ENCODE data around the gene CYB5A. TPM values are rescaled to one million over a fixed set of nuclear protein-coding genes. Genes with fewer than 3 reads are reported as not detected.

The CYB5A gene
- total RNA-seq, 4 donors from 2014 or later: 34.0 to 236 (median 173) TPM

DNA sequence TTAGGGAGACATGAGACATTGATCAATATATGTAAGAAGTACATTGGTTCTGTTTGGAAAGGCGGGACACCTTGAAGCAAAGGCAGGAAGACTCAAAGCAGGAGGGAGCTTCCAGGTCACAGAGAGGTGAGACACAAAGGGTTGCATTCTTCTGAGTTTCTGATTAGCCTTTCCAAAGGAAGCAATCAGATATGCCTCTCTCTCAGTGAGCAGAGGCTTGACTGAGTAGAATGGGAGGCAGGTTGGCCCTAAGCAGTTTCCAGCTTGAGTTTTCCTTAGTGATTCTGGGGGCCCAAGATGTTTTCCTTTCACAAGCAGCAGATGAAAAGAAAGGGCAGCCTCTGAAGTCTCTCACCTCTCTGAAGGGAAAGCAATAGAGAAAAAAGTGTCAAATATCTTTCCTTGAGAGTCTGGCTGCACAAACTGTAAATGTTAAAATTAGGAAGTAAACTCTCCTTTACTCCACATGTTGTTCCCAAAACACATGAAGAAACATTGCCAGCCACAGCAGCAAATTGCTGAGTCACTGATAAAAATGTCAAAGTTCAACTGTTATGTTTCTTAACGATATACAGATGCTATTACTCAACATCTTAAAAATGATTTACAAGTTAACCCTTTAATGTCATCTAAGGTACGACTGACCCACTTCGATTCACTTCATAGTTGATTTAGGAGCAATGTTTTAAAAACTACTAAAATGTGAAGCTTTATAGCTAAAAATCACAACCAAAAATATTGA lies 40.3 kb downstream of the CYB5A start:
- DNase-seq: no peak
- Histone ChIP-seq H3K4me3 (no peak overlapping the region), H3K27ac (peak overlapping the region; percentile 10 to 76 (median 50)), H3K9me3 (no peaks in the 10 kb centered on the region), H3K4me1 (peaks cover 12 to 25% (median 18%) of the 10 kb centered on the region in 4 donors), H3K36me3 (peaks cover 0 to 5% (median 0%) of the 10 kb centered on the region in 4 donors), H3K27me3 (no peaks in the 10 kb centered on the region)
- TF ChIP-seq POLR2AphosphoS5 (IDR thresholded peaks at IDR 0.05): peak; percentile 19 to 63 (median 55)
- no peak for TF ChIP-seq EP300 (IDR thresholded peaks at IDR 0.05; ENCODE audit: low read depth)
- WGBS, 2 donors (ENCODE audit: low coverage in 1 of 2): 33 to 48% methylated on average over 4 of the region's 4 CpGs
- intact Hi-C loops (cut with DNase I; ENCODE audit: low total_unique reads): no loop called here
- in situ Hi-C loops (cut with MboI; ENCODE audit: low pct_ligation_motif_present in 1 of 4, low pct_unique_long_range_greater_than_20kb in 1 of 4, low sequenced_read_pairs in 3 of 4): no loop called here

DNA sequence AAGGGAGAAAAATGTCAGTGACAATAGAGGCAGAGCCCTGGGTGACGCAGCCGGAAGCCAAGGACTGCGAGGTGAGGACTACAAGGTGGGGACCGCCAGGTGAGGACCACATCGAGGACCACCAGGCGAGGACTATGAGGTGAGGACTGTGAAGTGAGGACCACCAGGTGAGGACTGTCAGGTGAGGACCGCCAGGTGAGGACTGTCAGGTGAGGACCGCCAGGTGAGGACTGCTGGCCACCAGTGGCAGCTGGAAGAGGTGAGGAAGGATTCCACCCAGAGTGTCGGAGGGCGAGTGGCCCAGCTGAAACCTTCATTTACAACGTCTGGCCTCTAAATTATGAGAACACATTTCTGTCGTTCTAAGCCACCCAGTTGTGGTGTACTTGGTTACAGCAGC lies 41.6 kb downstream of the CYB5A start:
- intact Hi-C loops (cut with DNase I; ENCODE audit: low total_unique reads): no loop called here

DNA sequence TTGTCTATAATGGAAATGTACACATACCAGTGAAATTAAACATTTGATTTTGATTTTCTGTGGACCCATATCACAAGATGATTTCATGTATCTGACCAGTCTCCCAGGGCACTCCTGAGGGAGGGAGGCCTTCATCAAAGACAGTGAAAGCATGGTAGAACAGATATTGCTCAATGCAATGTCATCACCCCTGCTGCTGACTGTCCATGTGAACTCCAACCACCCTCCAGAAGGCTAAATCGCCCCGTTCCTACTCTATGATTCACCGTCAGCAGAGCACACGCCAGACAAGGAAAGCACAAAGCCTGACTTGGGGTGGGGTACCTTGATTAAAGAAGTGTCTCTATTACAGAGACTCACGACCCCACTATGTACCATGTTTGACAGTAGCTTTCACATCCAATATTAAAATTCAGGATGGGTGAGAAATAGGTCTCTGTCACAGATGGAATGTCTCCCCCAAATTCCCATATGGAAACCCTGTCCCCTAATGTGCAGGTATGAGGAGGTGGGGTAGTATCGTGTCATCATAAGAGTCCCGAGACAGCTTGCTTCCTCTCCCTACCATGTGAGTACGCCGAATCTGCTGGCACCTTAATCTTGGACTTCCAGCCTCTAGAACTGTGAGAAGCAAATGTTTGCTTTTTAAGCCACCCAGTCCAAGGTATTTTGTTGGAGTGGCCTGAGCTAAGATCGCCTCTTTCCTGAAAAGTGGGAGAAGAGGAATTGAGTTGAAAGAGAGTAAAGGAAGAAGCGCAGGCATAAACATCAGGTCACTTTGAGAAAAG lies 42.4 kb downstream of the CYB5A start:
- peaks cover 0 to 5% (median 0%) of the 10 kb centered on the region in 4 donors for H3K36me3 ChIP-seq
- intact Hi-C loops (cut with DNase I; ENCODE audit: low total_unique reads) (no loop called here), in situ Hi-C loops (cut with MboI; ENCODE audit: low pct_ligation_motif_present in 1 of 4, low pct_unique_long_range_greater_than_20kb in 1 of 4, low sequenced_read_pairs in 3 of 4) (no loop called here)
- no peak overlapping the region for H3K27ac ChIP-seq
- TF ChIP-seq, protein P1, sequence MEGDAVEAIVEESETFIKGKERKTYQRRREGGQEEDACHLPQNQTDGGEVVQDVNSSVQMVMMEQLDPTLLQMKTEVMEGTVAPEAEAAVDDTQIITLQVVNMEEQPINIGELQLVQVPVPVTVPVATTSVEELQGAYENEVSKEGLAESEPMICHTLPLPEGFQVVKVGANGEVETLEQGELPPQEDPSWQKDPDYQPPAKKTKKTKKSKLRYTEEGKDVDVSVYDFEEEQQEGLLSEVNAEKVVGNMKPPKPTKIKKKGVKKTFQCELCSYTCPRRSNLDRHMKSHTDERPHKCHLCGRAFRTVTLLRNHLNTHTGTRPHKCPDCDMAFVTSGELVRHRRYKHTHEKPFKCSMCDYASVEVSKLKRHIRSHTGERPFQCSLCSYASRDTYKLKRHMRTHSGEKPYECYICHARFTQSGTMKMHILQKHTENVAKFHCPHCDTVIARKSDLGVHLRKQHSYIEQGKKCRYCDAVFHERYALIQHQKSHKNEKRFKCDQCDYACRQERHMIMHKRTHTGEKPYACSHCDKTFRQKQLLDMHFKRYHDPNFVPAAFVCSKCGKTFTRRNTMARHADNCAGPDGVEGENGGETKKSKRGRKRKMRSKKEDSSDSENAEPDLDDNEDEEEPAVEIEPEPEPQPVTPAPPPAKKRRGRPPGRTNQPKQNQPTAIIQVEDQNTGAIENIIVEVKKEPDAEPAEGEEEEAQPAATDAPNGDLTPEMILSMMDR (IDR thresholded peaks at IDR 0.05): no peak
- TF ChIP-seq POLR2AphosphoS5 (IDR thresholded peaks at IDR 0.05): no peak
- TF ChIP-seq POLR2A (IDR thresholded peaks at IDR 0.05): no peak
- no peak for TF ChIP-seq EP300 (IDR thresholded peaks at IDR 0.05; ENCODE audit: low read depth)
- 90 to 100% methylated on average over 2 to 11 of the region's 11 CpGs for WGBS, 2 donors (ENCODE audit: low coverage in 1 of 2)
- peaks cover 12 to 18% (median 14%) of the 10 kb centered on the region in 4 donors for H3K4me1 ChIP-seq
- H3K27me3 ChIP-seq: no peaks in the 10 kb centered on the region
- no peak overlapping the region for H3K4me3 ChIP-seq
- no peak for DNase-seq
- H3K9me3 ChIP-seq: no peaks in the 10 kb centered on the region

More for the DNA sequence above, 41.6 kb downstream of the CYB5A start:
- Histone ChIP-seq H3K36me3 (peaks cover 0 to 5% (median 0%) of the 10 kb centered on the region in 4 donors), H3K9me3 (no peaks in the 10 kb centered on the region), H3K4me1 (peaks cover 12 to 18% (median 14%) of the 10 kb centered on the region in 4 donors), H3K27ac (no peak overlapping the region), H3K27me3 (no peaks in the 10 kb centered on the region), H3K4me3 (no peak overlapping the region)
- in situ Hi-C loops (cut with MboI; ENCODE audit: low pct_ligation_motif_present in 1 of 4, low pct_unique_long_range_greater_than_20kb in 1 of 4, low sequenced_read_pairs in 3 of 4): no loop called here
- 90 to 100% methylated on average over 1 to 12 of the region's 12 CpGs for WGBS, 2 donors (ENCODE audit: low coverage in 1 of 2)
- no peak for DNase-seq
- TF ChIP-seq POLR2A (IDR thresholded peaks at IDR 0.05) (no peak), EP300 (IDR thresholded peaks at IDR 0.05; ENCODE audit: low read depth) (no peak), POLR2AphosphoS5 (IDR thresholded peaks at IDR 0.05) (no peak)
- TF ChIP-seq, protein P1 (IDR thresholded peaks at IDR 0.05): no peak

DNA sequence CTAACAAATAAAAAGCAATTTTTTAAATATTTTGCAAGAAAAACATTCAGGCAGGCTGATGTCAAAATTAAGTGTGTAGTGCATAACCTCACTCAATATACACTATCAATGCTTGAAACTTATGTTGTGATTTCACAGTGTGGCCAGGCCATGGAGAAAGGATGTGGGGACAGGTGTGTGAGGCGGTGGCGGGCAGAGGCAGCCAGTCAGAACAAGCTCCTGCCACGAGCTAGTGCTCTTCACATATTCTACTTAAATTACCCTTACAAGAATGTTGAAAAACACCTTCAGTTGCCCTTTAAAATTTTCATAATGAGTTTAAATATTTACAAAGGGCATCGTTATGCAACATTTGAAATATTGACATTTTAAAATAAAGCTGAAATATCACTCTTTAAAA lies 43.2 kb downstream of the CYB5A start:
- no peaks in the 10 kb centered on the region for H3K27me3 ChIP-seq
- H3K36me3 ChIP-seq: peaks cover 0 to 5% (median 0%) of the 10 kb centered on the region in 4 donors
- TF ChIP-seq EP300 (IDR thresholded peaks at IDR 0.05; ENCODE audit: low read depth) (no peak), POLR2AphosphoS5 (IDR thresholded peaks at IDR 0.05) (no peak)
- TF ChIP-seq, protein P1 (IDR thresholded peaks at IDR 0.05): no peak
- no peak overlapping the region for H3K27ac ChIP-seq
- WGBS, 2 donors (ENCODE audit: low coverage in 1 of 2): 63 to 73% methylated on average over 4 of the region's 4 CpGs
- intact Hi-C loops (cut with DNase I; ENCODE audit: low total_unique reads): no loop called here
- H3K4me3 ChIP-seq: no peak overlapping the region
- no peak for DNase-seq
- no peaks in the 10 kb centered on the region for H3K9me3 ChIP-seq
- peaks cover 12 to 18% (median 14%) of the 10 kb centered on the region in 4 donors for H3K4me1 ChIP-seq
- in situ Hi-C loops (cut with MboI; ENCODE audit: low pct_ligation_motif_present in 1 of 4, low pct_unique_long_range_greater_than_20kb in 1 of 4, low sequenced_read_pairs in 3 of 4): no loop called here
